ENCODE results near the gene RSPO4.

The RSPO4 gene

GRCh38 chr20:944774-945410 is 57.2 kb downstream of the RSPO4 start:
- no peak overlapping the region for H3K4me2 ChIP-seq
- no peaks in the 10 kb centered on the region for H3K9me3 ChIP-seq
- H3K4me3 ChIP-seq = no peak overlapping the region
- no peaks in the 10 kb centered on the region for H4K20me1 ChIP-seq
- no peak overlapping the region for H3K27ac ChIP-seq
- no peak overlapping the region for H3K9ac ChIP-seq
- H3K4me1 ChIP-seq = no peaks in the 10 kb centered on the region
- TF ChIP-seq Cebpa-rat (IDR thresholded peaks at IDR 0.05) = no peak
- no peaks in the 10 kb centered on the region for H3K36me3 ChIP-seq
- H3K27me3 ChIP-seq = no peaks in the 10 kb centered on the region

DNA sequence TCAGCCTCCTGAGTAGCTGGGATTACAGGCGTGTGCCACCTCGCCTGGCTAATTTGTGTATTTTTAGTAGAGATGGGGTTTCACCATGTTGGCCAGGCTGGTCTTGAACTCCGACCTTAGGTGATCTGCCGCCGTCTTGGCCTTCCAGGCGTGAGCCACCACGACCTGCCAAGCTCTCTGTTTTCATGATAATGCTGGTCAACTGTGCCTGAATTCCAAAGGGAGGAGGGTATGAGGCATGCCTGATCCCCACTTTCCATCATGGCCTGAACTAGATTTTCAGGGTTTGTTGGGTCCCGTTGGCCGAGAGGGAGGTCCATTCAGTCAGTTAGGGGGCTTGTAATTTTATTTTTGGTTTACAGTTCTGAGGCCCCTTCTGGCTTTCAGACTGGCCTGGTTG is 58.0 kb downstream of the RSPO4 start:
- H3K9ac ChIP-seq = no peak overlapping the region
- no peak overlapping the region for H3K27ac ChIP-seq
- H3K36me3 ChIP-seq = no peaks in the 10 kb centered on the region
- H3K9me3 ChIP-seq = no peaks in the 10 kb centered on the region
- H4K20me1 ChIP-seq = no peaks in the 10 kb centered on the region
- no peak for TF ChIP-seq Cebpa-rat (IDR thresholded peaks at IDR 0.05)
- H3K4me2 ChIP-seq = no peak overlapping the region
- H3K4me1 ChIP-seq = no peaks in the 10 kb centered on the region
- H3K4me3 ChIP-seq = no peak overlapping the region
- no peaks in the 10 kb centered on the region for H3K27me3 ChIP-seq

DNA sequence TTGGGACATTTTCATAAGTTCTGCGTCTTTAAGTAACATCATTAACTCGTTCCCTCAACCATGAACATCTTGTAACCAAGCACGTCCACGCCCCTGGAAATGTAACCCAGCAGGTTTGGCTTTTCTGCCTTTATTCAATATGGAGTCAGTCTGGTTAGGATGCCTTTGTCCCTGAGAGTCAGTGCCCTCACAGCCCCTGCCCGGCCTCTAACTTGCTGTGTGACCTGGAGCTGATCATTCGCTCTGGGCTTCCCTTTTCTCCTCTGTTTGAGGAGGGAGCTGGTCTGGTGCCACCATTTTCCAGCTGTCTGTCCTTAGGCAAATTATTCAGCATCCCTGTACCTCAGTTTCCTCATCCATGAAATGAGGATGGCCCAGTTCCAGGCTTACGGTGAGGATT is 59.5 kb downstream of the RSPO4 start:
- H3K4me2 ChIP-seq = no peak overlapping the region
- no peaks in the 10 kb centered on the region; the same call in 1 of the 2 replicates for H3K9me3 ChIP-seq
- H3K4me3 ChIP-seq = no peak overlapping the region
- H3K4me1 ChIP-seq = no peaks in the 10 kb centered on the region
- H4K20me1 ChIP-seq = no peaks in the 10 kb centered on the region
- H3K36me3 ChIP-seq = no peaks in the 10 kb centered on the region
- H3K27ac ChIP-seq = no peak overlapping the region
- no peak overlapping the region for H3K9ac ChIP-seq
- no peaks in the 10 kb centered on the region for H3K27me3 ChIP-seq
- TF ChIP-seq Cebpa-rat (IDR thresholded peaks at IDR 0.05) = no peak

DNA sequence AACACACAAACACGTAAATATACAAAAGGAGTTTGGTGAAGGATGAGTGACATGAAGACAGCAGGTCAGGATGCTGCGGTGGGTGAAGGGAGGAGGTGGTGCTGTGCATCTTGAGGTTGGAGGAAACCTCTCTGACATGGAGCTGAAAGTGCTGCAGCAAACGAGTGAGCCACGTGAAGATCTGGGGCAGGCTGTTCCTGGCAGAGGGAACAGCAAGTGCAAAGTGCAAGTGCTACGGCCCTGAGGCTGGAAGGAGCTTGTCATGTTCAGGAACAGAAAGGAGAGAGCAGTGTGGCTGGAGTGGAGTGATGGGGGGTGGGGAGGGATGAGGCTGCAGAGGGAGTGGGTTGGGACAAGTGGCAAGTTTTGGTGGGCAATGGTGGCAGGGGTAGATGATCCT is 61.2 kb downstream of the RSPO4 start:
- H4K20me1 ChIP-seq = no peaks in the 10 kb centered on the region

GRCh38 chr20:939606-940005 is 62.5 kb downstream of the RSPO4 start:
- TF ChIP-seq Cebpa-rat (IDR thresholded peaks at IDR 0.05) = no peak
- no peaks in the 10 kb centered on the region for H3K4me1 ChIP-seq
- no peak overlapping the region for H3K9ac ChIP-seq
- H3K27ac ChIP-seq = no peak overlapping the region
- H3K36me3 ChIP-seq = no peaks in the 10 kb centered on the region
- H3K27me3 ChIP-seq = no peaks in the 10 kb centered on the region
- no peaks in the 10 kb centered on the region for H4K20me1 ChIP-seq
- no peaks in the 10 kb centered on the region; the same call in 1 of the 2 replicates for H3K9me3 ChIP-seq
- no peak overlapping the region; the same call in 1 of the 2 replicates for H3K4me2 ChIP-seq
- H3K4me3 ChIP-seq = no peak overlapping the region

More for the DNA sequence above, 61.2 kb downstream of the RSPO4 start:
- Histone ChIP-seq H3K9me3 (no peaks in the 10 kb centered on the region; the same call in 1 of the 2 replicates), H3K27ac (no peak overlapping the region), H3K4me2 (no peak overlapping the region), H3K4me1 (no peaks in the 10 kb centered on the region), H3K9ac (no peak overlapping the region), H3K27me3 (no peaks in the 10 kb centered on the region), H3K36me3 (no peaks in the 10 kb centered on the region), H3K4me3 (no peak overlapping the region)
- no peak for TF ChIP-seq Cebpa-rat (IDR thresholded peaks at IDR 0.05)

- H3K9ac ChIP-seq = no peak overlapping the region
- H3K4me3 ChIP-seq = no peak overlapping the region
- no peaks in the 10 kb centered on the region for H3K4me1 ChIP-seq
- peaks cover 48% of the 10 kb centered on the region for H3K9me3 ChIP-seq
- H3K27me3 ChIP-seq = no peaks in the 10 kb centered on the region
- no peak for TF ChIP-seq Cebpa-rat (IDR thresholded peaks at IDR 0.05)
- H3K4me2 ChIP-seq = no peak overlapping the region
- no peaks in the 10 kb centered on the region for H4K20me1 ChIP-seq
- H3K36me3 ChIP-seq = no peaks in the 10 kb centered on the region
- H3K27ac ChIP-seq = no peak overlapping the region
Observed at GRCh38 chr20:934186-934840, 67.8 kb downstream of the RSPO4 start.

- Histone ChIP-seq H3K9ac (no peak overlapping the region), H4K20me1 (no peaks in the 10 kb centered on the region), H3K27ac (no peak overlapping the region), H3K4me3 (no peak overlapping the region), H3K27me3 (no peaks in the 10 kb centered on the region), H3K4me1 (no peaks in the 10 kb centered on the region), H3K4me2 (no peak overlapping the region), H3K36me3 (no peaks in the 10 kb centered on the region), H3K9me3 (peaks cover 55% of the 10 kb centered on the region)
- TF ChIP-seq Cebpa-rat (IDR thresholded peaks at IDR 0.05) = no peak
Observed at GRCh38 chr20:933029-933428, 69.1 kb downstream of the RSPO4 start.

DNA sequence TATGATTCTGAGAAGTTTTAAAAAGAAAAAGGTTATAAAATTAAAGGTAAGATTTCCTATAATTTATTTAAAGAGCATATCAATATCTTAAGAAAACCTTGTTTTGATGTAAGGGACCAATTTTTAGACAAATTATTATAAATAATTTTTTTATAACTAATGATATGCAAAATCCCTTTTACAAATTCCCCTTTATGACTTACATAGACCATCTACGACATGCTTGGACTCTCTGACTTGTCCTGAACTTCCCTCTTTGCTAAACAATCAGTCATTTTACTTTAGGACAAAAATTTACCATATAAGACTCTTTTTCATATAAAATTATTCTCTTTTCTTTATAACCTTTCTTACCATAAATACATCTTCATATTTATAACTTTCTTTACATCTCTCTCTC is 70.7 kb downstream of the RSPO4 start:
- TF ChIP-seq Cebpa-rat (IDR thresholded peaks at IDR 0.05) = no peak
- no peak overlapping the region for H3K9ac ChIP-seq
- no peak overlapping the region for H3K27ac ChIP-seq
- H3K36me3 ChIP-seq = no peaks in the 10 kb centered on the region
- H3K4me2 ChIP-seq = no peak overlapping the region
- H3K27me3 ChIP-seq = no peaks in the 10 kb centered on the region
- H3K4me1 ChIP-seq = no peaks in the 10 kb centered on the region
- H4K20me1 ChIP-seq = no peaks in the 10 kb centered on the region
- H3K4me3 ChIP-seq = no peak overlapping the region
- peaks cover 55% of the 10 kb centered on the region for H3K9me3 ChIP-seq

DNA sequence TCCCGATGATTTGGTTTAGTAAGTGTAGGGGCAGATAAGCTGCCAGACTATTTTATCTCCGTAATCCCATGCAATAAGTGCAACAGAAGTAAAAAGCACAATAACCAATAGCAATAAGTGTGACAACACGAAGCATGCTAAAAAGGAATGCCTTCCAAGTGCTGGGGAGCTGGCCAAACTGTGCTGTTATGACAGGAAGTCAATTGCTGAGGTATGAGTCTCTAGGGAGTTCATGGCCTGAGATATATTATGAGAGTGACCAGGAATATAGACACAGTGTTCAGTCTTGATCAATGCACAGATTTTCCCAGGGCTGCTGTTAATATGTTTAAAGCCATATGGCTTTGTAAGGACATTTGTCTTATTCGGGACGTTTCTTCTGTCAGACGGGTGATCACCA is 75.4 kb downstream of the RSPO4 start:
- H3K4me3 ChIP-seq = no peak overlapping the region
- no peaks in the 10 kb centered on the region for H4K20me1 ChIP-seq

GRCh38 chr20:925516-925915 is 76.6 kb downstream of the RSPO4 start:
- Histone ChIP-seq H4K20me1 (no peaks in the 10 kb centered on the region), H3K36me3 (no peaks in the 10 kb centered on the region), H3K4me2 (no peak overlapping the region), H3K4me3 (no peak overlapping the region), H3K27me3 (no peaks in the 10 kb centered on the region), H3K27ac (no peak overlapping the region), H3K4me1 (no peaks in the 10 kb centered on the region), H3K9me3 (peaks cover 19% of the 10 kb centered on the region), H3K9ac (no peak overlapping the region)
- no peak for TF ChIP-seq Cebpa-rat (IDR thresholded peaks at IDR 0.05)

More for the DNA sequence above, 75.4 kb downstream of the RSPO4 start:
- H3K4me1 ChIP-seq = no peaks in the 10 kb centered on the region
- no peaks in the 10 kb centered on the region for H3K27me3 ChIP-seq
- no peak for TF ChIP-seq Cebpa-rat (IDR thresholded peaks at IDR 0.05)
- H3K9ac ChIP-seq = no peak overlapping the region
- no peak overlapping the region for H3K4me2 ChIP-seq
- no peak overlapping the region for H3K27ac ChIP-seq
- peaks cover 30% of the 10 kb centered on the region for H3K9me3 ChIP-seq
- no peaks in the 10 kb centered on the region for H3K36me3 ChIP-seq
